Motor neuron (in vitro differentiated cells): ENCODE data around the gene C16orf95. TPM values are rescaled to one million over a fixed set of nuclear protein-coding genes. Genes with fewer than 3 reads are reported as not detected.
"Not testable (repeated sequence)": the region's sequence is repeated elsewhere in the genome, so short reads cannot be mapped to it uniquely, and the experiment has no call there.

Experiments used
- ATAC-seq, 8 experiments: fragments of 200-7000 bp; cut with Tn5 transposase; replicated peaks in 6 of 8; 2 replicates each; pipeline ENCODE4 v1.8.0; 2021; ENCODE audit warnings: mild to moderate bottlenecking in 8 of 8, moderate library complexity in 8 of 8
- H3K27ac ChIP-seq, 2 donors: fragments of 250-450 bp; sonication (Bioruptor Pico); 2 replicates each; pipeline ENCODE4 v1.9.0; 2021; ENCODE audit warnings: antibody characterized with exemption in 2 of 2, mild to moderate bottlenecking in 2 of 2, moderate library complexity in 1 of 2
- H3K4me1 ChIP-seq, 2 donors: fragments of 250-450 bp; sonication (Bioruptor Pico); replicated peaks in 1 of 2; 2 replicates each; pipeline ENCODE4 v1.6.1; 2021; ENCODE audit warnings: antibody characterized with exemption in 2 of 2, mild to moderate bottlenecking in 2 of 2, moderate library complexity in 1 of 2
- H3K4me3 ChIP-seq, 5 donors: fragments of 250-450 bp; sonication (Bioruptor Pico); 2 replicates each; pipeline ENCODE4 v1.9.0; 2021; ENCODE audit warnings: antibody characterized with exemption in 5 of 5, mild to moderate bottlenecking in 5 of 5, moderate library complexity in 4 of 5
- WGBS, 10 experiments: fragments of 450-650 bp; shearing (Covaris generic); methylation state at CpG; one replicate each; pipeline ENCODE4 v1.0.0; 2022; 5-methylcytosine and 5-hydroxymethylcytosine counted together
- in situ Hi-C, 9 experiments: fragments of 400-800 bp; cut with MboI; loops; one replicate each; pipeline ENCODE4 v1.15.0; 2021; ENCODE audit warnings: low sequenced_read_pairs in 9 of 9, low pct_unique_long_range_greater_than_20kb in 2 of 9; ENCODE audit not compliant: unreplicated experiment in 9 of 9
- total RNA-seq, 8 experiments: library from RNA; unstranded; fragments of 300-600 nt; gene quantifications; 2 replicates each; pipeline versions ENCODE4 v1.2.3 to v1.2.4, GENCODE V29; 2022

The C16orf95 gene, protein sequence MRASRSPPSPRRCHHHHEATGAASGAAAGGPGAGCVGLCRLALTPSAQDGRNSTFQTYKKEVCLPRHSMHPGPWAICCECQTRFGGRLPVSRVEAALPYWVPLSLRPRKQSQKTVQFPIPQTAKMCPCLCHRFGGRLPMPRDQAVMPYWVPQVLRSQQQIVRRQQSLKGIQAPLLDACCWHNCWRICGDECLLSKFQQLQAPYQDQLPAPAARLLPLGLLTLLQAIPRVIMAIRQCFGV
- 1 to 10 TPM; 2.9 to 5.4 (median 4.2) TPM for total RNA-seq

DNA sequence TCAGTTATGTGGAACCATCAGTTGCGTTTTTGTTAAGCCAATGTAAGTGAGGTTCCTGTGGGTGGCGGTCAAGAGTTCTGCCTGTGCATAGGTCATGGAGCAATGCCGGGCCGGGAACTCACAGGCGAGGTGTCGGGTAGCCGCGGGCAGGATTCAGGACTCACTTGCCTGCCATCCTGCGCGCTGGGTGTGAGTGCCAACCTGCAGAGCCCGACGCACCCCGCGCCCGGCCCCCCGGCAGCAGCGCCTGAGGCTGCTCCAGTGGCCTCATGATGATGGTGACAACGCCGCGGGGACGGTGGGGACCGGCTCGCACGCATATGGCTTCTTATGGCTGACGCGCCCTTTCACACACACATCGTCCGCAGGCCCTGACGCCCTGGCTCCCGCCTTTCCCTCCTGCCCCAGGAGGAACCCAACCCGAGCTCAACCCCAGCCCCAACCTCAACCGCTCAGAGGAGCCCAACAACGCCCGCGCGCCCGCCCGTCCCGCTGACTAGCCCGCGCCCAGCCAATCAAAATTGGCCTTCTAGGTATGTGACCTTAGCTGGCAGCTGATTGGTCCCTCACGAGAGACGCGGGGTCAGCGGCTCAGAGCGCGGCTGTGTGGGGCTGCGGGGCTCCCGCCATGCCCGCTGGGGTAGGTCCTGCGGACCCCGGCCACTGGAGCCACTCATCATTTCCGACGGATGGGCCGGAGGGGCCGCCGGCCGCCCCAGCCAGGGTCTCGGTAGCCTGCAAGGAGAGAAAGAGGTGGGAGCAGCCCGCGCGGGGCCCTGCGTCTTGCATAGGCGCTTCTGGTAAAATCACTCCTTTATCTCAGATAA, at the start of gene C16orf95:
TSS of gene C16orf95 (minus strand) at position 470 of the 827 bp plus-strand sequence. CDS start at position 320, 150 bp downstream.
- peak within 1 kb of the TSS; percentile 75 to 91 for H3K27ac ChIP-seq
- H3K4me1 ChIP-seq, result peaks cover 0 to 7% of the 10 kb centered on the region in 2 donors
- in situ Hi-C loops, result no loop called here
- 0 to 2% (median 0%) methylated on average over 1 to 28 of the region's 64 CpGs; no CpG with 5 or more reads in 3 of the 10 experiments for WGBS, 10 experiments
- peak within 1 kb of the TSS; percentile 72 to 98 (median 93) for H3K4me3 ChIP-seq
- ATAC-seq, result peak; percentile 92 to 97 (median 94)

DNA sequence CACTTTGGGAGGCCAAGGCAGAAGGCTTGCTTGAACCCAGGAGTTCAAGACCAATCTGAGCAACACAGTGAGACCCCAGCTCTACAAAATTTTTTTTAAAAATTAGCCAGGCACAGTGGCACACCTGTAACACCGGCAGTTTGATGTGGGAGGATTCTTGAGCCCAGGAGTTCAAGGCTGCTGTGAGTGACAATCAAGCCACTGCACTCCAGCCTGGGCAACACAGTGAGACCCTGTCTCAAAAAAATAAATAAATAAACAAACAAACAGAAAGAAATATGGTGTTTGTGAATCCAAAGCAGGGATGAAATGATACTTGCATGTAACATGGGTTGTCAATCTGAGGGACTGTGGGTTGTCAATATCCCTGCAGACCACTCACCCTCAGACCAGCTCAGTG, 49.7 kb upstream of the C16orf95 start:
- H3K27ac ChIP-seq, result peak overlapping the region in 1 of 2 donors; percentile 58
- peaks cover 26 to 40% of the 10 kb centered on the region in 2 donors for H3K4me1 ChIP-seq
- no peak overlapping the region for H3K4me3 ChIP-seq
- 83 to 100% (median 100%) methylated on average over 1 of the region's 1 CpG; no CpG with 5 or more reads in 7 of the 10 experiments for WGBS, 10 experiments
- in situ Hi-C loops, result no loop called here
- ATAC-seq, result no peak

DNA sequence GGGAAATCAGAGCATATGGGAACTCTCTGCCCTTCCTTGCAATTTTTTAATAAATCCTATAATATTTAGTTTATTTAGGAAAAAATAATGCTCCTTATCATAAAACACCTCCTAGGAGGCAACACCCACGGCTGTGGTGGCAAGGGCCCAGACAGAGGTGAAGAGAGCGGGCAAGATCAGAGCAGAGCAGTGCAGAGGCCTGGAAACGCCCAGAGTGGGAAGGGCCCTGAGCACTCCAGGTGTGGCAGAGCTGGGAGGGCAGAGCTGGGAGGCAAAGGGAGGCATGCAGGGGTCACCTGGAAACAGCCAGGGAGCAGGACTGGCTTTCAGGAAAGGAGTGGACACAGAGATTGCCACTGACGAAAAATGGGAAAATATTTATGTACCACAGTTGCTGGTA, 49.1 kb upstream of the C16orf95 start:
- no peak for ATAC-seq
- no peak overlapping the region for H3K4me3 ChIP-seq
- H3K4me1 ChIP-seq, result peaks cover 26 to 34% of the 10 kb centered on the region in 2 donors
- 73 to 100% (median 92%) methylated on average over 1 to 3 of the region's 4 CpGs; no CpG with 5 or more reads in 5 of the 10 experiments for WGBS, 10 experiments
- no peak overlapping the region for H3K27ac ChIP-seq
- in situ Hi-C loops, result no loop called here

DNA sequence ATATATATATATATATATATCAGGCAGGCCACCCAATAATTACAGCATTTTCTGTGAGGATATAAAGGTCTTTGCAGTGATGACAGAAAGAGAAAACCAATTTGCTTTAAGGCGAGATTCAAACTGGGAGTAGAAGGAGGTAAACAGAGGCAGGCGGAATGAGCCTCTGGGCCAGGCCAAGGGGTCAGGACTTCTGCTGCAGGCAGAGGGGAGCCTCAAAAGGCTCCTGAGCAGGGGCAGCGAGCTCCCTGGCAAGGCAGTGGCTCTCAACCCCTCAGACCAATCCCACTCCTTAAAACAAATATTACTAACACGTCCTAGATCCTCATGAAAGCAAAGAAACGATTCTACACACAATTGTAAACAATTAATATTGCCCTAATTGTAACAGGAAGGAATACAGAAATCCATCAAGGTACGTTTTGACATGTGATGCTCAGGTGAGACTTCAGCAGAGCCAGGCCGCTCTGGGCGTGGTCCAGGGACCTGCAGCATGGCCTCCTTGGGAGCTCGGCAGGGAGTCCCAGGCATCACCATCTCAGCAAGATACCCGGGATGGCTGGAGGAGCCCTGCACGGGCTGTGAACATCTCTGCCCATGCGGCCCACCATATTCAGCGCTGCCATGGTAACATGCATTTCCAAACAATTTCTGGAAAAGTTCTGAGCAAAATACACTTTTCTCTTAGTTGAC, 48.0 kb upstream of the C16orf95 start:
- in situ Hi-C loops, result no loop called here
- Histone ChIP-seq H3K4me1 (peaks cover 26 to 33% of the 10 kb centered on the region in 2 donors), H3K27ac (no peak overlapping the region), H3K4me3 (no peak overlapping the region)
- 76 to 100% (median 93%) methylated on average over 2 to 8 of the region's 13 CpGs; no CpG with 5 or more reads in 4 of the 10 experiments for WGBS, 10 experiments
- ATAC-seq, result no peak

DNA sequence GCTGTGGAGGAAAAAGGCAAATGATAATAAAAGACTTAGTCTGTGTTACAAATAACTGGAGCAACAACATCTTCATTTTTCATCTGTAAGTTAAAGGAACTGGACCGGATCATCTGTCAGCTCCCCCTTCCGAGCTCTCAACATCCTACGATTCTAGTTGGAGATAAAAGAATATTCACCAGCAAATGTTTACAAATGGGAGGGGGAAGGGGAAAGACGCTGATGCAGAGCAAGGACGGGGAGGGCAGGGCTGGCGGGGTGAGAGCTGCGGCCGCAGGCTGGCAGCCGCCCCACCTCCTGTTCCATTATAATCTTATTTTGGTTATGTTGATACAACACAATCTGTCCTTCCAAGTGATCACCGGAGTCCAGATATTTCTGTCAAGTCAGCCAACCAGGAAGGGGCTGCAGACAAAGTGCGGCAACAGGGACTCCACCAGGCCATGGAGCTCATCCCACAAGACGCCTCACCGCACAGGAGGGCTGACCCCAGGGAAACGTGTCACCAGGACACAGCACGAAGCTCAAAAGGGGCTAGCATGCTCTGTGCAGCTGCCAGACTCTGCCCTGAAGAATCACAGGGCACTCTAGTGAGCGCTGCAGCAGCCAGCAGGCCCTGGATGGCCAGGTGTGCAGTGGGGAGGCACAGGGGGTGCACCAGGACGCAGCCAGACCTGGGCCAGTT, 46.7 kb upstream of the C16orf95 start:
- ATAC-seq, result peak in 7 of 8 experiments; percentile 27 to 86 (median 73)
- WGBS, 10 experiments, result 10 to 63% (median 55%) methylated on average over 2 to 6 of the region's 17 CpGs; no CpG with 5 or more reads in 4 of the 10 experiments
- H3K27ac ChIP-seq, result peak overlapping the region; percentile 29 to 62
- in situ Hi-C loops, result no loop called here
- H3K4me3 ChIP-seq, result no peak overlapping the region
- peaks cover 26 to 28% of the 10 kb centered on the region in 2 donors for H3K4me1 ChIP-seq

DNA sequence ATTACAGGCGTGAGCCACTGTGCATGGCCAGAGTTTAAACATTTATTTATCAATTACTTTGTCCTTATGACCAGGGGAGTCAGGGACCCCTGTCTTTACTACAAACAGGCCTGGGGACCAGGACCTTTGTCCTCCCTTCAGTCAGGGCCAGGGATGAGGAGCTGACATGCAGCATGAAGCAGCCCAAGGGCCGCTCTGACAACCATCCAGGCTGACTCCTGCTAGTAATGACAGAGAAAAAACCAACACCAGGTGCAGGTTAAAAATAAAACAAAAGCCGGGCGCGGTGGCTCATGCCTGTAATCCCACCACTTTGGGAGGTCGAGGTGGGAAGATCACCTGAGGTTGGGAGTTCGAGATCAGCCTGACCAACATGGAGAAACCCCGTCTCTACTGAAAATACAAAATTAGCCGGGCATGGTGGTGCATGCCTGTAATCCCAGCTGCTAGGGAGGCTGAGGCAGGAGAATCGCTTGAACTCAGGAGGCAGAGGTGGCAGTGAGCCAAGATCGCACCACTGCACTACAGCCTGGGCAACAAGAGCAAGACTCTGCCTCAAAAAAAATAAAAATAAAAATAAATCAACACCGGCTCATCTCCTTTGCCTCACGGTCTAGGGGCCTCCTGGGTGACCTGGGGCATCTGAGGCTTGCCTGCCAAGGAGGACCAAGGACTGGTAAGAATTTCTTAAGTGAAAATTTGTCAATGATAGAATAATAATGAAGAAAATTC, 45.8 kb upstream of the C16orf95 start:
- H3K27ac ChIP-seq, H3K4me3 ChIP-seq, ATAC-seq, in situ Hi-C loops: not testable (repeated sequence)
- H3K4me1 ChIP-seq, result peaks cover 18 to 22% of the 10 kb centered on the region in 2 donors
- WGBS, 10 experiments, result 89 to 100% (median 94%) methylated on average over 2 to 8 of the region's 13 CpGs; no CpG with 5 or more reads in 3 of the 10 experiments

DNA sequence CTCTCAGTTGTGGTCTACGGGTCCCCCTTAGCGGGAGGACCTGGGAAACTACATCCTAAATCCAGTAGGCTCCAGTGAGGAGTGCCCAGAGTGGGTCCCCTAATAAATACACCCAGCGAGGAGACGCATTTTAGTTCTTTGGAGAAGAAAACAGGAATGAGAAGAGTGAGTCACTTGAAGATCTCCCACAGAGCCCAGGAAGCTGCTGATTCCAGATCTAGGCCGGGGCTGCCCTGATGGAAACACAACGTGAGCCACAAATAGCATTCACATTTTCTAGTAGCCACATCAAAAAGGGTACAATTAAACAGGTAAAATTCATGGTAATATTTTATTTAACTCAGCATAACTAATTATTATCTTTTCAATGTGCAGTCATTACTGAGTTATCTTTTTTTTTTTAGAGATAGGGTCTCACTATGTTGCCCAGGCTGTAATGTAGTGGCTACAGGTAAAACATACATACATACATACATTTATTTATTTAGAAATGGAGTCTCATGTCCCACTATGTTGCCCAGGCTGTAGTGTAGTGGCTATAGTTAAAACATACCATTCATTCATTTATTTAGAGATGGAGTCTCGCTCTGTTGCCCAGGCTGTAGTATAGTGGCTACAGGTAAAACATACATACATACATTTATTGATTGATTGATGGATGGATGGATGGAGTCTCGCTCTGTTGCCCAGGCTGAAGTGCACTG, 44.9 kb upstream of the C16orf95 start:
- peaks cover 13% of the 10 kb centered on the region in 2 donors for H3K4me1 ChIP-seq
- H3K4me3 ChIP-seq, result no peak overlapping the region
- in situ Hi-C loops, result no loop called here
- H3K27ac ChIP-seq, result no peak overlapping the region
- no peak for ATAC-seq
- 83 to 100% (median 96%) methylated on average over 1 to 6 of the region's 8 CpGs; no CpG with 5 or more reads in 2 of the 10 experiments for WGBS, 10 experiments

DNA sequence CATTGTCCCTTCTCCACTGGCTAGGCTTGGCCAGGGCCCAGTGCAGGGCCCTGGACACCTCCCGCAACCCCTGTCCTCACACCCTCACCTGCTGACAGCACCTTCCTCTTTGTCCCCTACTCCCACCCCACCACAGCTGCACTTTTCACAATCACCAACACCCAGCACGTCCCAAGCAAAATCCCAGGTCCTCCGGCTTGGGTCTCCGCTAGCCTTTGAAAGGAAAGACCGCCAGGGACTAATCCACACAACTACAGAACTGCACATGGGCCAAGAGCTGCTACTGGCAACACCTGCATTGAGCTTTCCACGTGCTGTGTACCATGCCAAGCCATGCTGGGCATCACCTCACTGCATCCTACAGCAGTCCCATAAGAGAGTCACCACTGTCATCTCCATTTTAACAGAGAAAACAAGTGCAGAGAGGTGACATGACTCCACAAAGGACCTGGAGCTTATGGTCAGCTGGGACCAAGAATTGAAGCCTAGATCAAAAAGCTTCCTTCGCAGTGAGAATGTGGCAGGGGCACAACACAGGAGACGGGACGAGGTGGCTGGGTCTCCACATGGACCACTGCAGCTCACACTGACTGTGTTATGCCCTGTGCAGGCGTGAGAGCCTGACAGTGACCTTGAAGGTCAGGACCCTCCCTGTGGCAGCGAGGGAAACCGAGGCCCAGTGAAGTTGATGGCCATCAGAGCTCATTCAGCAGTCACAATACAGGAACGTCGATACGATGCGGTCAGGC, 43.8 kb upstream of the C16orf95 start:
- no peak overlapping the region for H3K27ac ChIP-seq
- ATAC-seq, result no peak
- in situ Hi-C loops, result no loop called here
- no peak overlapping the region for H3K4me3 ChIP-seq
- 88 to 100% (median 97%) methylated on average over 1 to 7 of the region's 16 CpGs; no CpG with 5 or more reads in 3 of the 10 experiments for WGBS, 10 experiments
- H3K4me1 ChIP-seq, result peaks cover 11 to 20% of the 10 kb centered on the region in 2 donors

DNA sequence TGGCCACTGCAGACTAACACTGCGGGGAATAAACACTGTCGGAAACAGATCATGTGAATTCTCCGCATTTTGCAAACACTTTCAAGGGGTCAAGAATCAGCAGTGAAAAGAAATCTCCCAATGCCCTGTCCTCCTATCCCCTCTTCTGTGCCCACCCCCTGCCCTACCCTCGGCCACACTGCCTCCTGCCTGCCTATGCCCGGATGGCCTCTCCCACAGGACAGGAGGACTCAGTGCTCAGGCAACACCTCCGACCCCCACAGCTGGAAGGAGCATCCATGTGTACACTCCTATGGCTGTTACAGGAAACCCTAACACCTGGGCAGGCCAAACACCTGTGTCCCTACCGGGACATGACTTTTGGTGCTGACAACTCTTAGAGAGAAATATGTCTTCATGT, 41.9 kb upstream of the C16orf95 start:
- WGBS, 10 experiments, result 41 to 100% (median 87%) methylated on average over 1 to 4 of the region's 7 CpGs; no CpG with 5 or more reads in 3 of the 10 experiments
- H3K4me1 ChIP-seq, result peaks cover 8 to 22% of the 10 kb centered on the region in 2 donors

DNA sequence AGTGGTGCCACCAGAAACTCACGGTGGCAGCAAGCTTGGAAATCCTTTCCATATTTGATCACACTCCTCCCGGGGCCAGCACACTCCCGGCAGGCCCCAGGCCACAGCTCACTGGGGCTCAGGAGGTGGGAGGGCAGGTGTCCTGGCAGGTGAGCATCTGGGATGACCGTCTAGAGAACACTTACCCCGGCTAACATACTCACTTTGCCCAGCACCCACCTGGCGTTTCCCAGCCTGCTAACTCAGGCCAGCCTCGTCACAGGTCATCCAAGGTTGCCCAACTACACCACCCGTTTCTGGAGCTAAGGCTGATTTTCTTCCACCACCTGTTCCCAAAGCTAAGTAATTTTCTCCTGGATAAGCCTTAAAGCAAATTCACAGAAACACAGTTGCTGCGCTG, 41.5 kb upstream of the C16orf95 start:
- Histone ChIP-seq H3K4me3 (no peak overlapping the region), H3K27ac (no peak overlapping the region), H3K4me1 (peaks cover 4 to 18% of the 10 kb centered on the region in 2 donors)
- in situ Hi-C loops, result no loop called here
- ATAC-seq, result no peak
- WGBS, 10 experiments, result 83 to 100% (median 89%) methylated on average over 1 to 6 of the region's 9 CpGs; no CpG with 5 or more reads in 3 of the 10 experiments

More for the DNA sequence above, 41.9 kb upstream of the C16orf95 start:
- Histone ChIP-seq H3K4me3 (no peak overlapping the region), H3K27ac (no peak overlapping the region)
- in situ Hi-C loops, result no loop called here
- no peak for ATAC-seq

DNA sequence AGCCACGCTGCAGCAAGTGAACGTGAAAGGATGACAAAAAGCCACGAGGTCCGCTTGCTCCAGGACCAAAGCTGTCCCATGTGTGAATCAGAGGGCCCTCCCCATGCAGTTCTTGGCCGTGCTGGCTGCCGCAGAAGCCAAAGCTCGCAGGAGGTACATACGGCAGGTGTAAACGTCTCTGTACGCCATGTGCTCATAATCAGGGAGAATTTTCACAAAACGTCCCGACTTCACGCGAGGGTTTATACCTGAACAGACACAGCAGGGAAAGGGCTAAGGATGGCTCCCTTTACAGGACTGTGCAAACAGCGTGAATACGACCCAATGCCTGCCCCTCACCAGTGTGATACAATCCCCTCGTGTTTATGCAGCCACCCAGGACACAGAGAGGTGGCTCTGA, 41.1 kb upstream of the C16orf95 start:
- no peak for ATAC-seq
- Histone ChIP-seq H3K4me1 (peaks cover 0 to 14% of the 10 kb centered on the region in 2 donors), H3K27ac (no peak overlapping the region), H3K4me3 (no peak overlapping the region)
- WGBS, 10 experiments, result 88 to 100% (median 92%) methylated on average over 2 to 10 of the region's 17 CpGs; no CpG with 5 or more reads in 3 of the 10 experiments
- in situ Hi-C loops, result no loop called here
